ENCODE results near the gene AKAP7.

DNA sequence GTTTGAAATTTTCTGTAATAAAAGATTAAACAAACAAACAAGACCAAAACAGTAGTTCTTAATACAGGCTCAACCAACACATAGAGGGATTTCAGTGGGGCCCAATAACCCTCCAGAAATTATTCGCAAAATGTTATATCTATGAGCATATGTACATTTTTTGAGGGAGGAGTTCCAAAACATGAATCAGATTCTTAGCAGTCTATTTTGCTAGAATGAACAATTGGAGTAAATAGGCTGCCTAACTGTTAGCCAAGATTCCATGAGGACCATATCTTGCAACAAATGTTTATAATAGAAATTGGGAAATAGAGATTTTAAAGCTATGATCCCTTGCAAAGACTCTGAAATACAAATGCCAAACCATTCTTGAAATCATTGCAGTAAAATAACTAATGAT, 186.3 kb downstream of the AKAP7 start:
- no peak for TF ChIP-seq EZH2phosphoT487 (IDR thresholded peaks at IDR 0.05)
- TF ChIP-seq, protein P1, sequence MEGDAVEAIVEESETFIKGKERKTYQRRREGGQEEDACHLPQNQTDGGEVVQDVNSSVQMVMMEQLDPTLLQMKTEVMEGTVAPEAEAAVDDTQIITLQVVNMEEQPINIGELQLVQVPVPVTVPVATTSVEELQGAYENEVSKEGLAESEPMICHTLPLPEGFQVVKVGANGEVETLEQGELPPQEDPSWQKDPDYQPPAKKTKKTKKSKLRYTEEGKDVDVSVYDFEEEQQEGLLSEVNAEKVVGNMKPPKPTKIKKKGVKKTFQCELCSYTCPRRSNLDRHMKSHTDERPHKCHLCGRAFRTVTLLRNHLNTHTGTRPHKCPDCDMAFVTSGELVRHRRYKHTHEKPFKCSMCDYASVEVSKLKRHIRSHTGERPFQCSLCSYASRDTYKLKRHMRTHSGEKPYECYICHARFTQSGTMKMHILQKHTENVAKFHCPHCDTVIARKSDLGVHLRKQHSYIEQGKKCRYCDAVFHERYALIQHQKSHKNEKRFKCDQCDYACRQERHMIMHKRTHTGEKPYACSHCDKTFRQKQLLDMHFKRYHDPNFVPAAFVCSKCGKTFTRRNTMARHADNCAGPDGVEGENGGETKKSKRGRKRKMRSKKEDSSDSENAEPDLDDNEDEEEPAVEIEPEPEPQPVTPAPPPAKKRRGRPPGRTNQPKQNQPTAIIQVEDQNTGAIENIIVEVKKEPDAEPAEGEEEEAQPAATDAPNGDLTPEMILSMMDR (IDR thresholded peaks at IDR 0.05): no peak
- no peak for TF ChIP-seq EZH2 (IDR thresholded peaks at IDR 0.05)
